Liver (tissue), 3 donors: ENCODE measurements around the gene RPS6KA3.

Experiments
- ATF3 ChIP-seq: IDR thresholded peaks from 2 replicates; pipeline ENCODE4 v1.6.1; 2016; ENCODE audit warnings: antibody characterized with exemption
- CTCF ChIP-seq: fragments of 150-350 bp; IDR thresholded peaks from 2 replicates; pipeline ENCODE4 v1.5.1; 2017; ENCODE audit warnings: improper control_type of control experiment, low read depth, low read length; ENCODE audit not compliant: missing input control
- GABPA ChIP-seq, 2 donors: IDR thresholded peaks in 1 of 2; conservative IDR thresholded peaks in 1 of 2; 2 replicates each; pipeline ENCODE4 v1.6.1; 2016; ENCODE audit warnings: antibody characterized with exemption in 2 of 2, mild to moderate bottlenecking in 1 of 2, moderate library complexity in 1 of 2
- JUND ChIP-seq, 2 donors: IDR thresholded peaks; 2 replicates each; pipeline ENCODE4 v1.6.1; 2016; ENCODE audit warnings: antibody characterized with exemption in 2 of 2
- TAF1 ChIP-seq: conservative IDR thresholded peaks from 2 replicates; pipeline ENCODE4 v1.6.1; 2016; ENCODE audit warnings: antibody characterized with exemption, mild to moderate bottlenecking
- ZBTB33 ChIP-seq: IDR thresholded peaks from 2 replicates; pipeline ENCODE4 v1.6.1; 2016; ENCODE audit warnings: antibody characterized with exemption
- donor health status: healthy.
- donor health status: healthy.

- TF ChIP-seq CTCF: no peak
- TF ChIP-seq ATF3: no peak
- no peak for TF ChIP-seq GABPA (IDR thresholded peaks at IDR 0.05 in 1 of 2, conservative IDR thresholded peaks at IDR 0.05 in 1 of 2)
- TF ChIP-seq ZBTB33: no peak
- TF ChIP-seq TAF1: no peak
- TF ChIP-seq JUND (IDR thresholded peaks at IDR 0.05): no peak
These were observed 4.5 kb upstream of the RPS6KA3 start for GRCh38 chrX:20271186-20271585.
